Regular cardiac myocyte (primary cell): ENCODE results near the gene TENT5C. TPM values are rescaled to one million over a fixed set of nuclear protein-coding genes. Genes with fewer than 3 reads are reported as not detected.

Experiments
- total RNA-seq: library from RNA; depleted of rRNA; stranded (reverse); fragments of >200 nt; gene quantifications from 2 replicates; pipeline ENCODE4 v1.2.3, GENCODE V29; 2014

The TENT5C gene
- total RNA-seq, result 0.38 and 2.0 TPM in 2 replicates

GRCh38 chr1:117605774-117606648, at the start of gene TENT5C:
Gene TENT5C (plus strand): TSS chr1:117606048. CDS start chr1:117622869, 16,821 bp downstream.

Other genes with a start within 250 kb of the TENT5C start
- gene MAN1A2, start 238.6 kb upstream of the TENT5C start, total RNA-seq, result 50.4 and 68.2 TPM in 2 replicates